GM12891 (cell line): Measurements from ENCODE around the gene ATG7.
"Not testable (repeated sequence)": the region's sequence is repeated elsewhere in the genome, so short reads cannot be mapped to it uniquely, and the experiment has no call there.

Experiments used
- DNase-seq: peaks from one replicate; pipeline ENCODE4 v3.0.0; 2011; ENCODE audit warnings: low spot score; ENCODE audit not compliant: insufficient read length
- FAIRE-seq: peaks from 2 replicates; lab custom pipeline; 2011; peaks lifted over from hg19 to GRCh38; lab: Jason Lieb, UNC
- PAX5 ChIP-seq: IDR thresholded peaks from 2 replicates; pipeline ENCODE4 v1.6.1; 2011; ENCODE audit warnings: low read length, moderate library complexity, mild to moderate bottlenecking; ENCODE audit not compliant: insufficient read depth, severe bottlenecking
- POLR2A ChIP-seq: IDR thresholded peaks from 2 replicates; pipeline ENCODE4 v1.6.1; 2011; ENCODE audit warnings: low read depth, low read length, control low read depth
- POLR2AphosphoS5 ChIP-seq: IDR thresholded peaks from 2 replicates; pipeline ENCODE4 v1.6.1; 2011; ENCODE audit warnings: low read depth, low read length, control low read depth
- POU2F2 ChIP-seq: IDR thresholded peaks from 2 replicates; pipeline ENCODE4 v1.6.1; 2011; ENCODE audit warnings: low read depth, mild to moderate bottlenecking, control low read depth, low read length, moderate library complexity
- SPI1 ChIP-seq: IDR thresholded peaks from 2 replicates; pipeline ENCODE4 v1.6.1; 2011; ENCODE audit warnings: low read depth, low read length, control low read depth
- TAF1 ChIP-seq: IDR thresholded peaks from 2 replicates; pipeline ENCODE4 v1.6.1; 2011; ENCODE audit warnings: low read depth, low read length, control low read depth

Gene ATG7

GRCh38 chr3:11447584-11448200 is 175.5 kb downstream of the ATG7 start:
- DNase-seq (no peak), FAIRE-seq (no peak)
- TF ChIP-seq PAX5 (no peak), SPI1 (no peak), POLR2A (no peak), POLR2AphosphoS5 (no peak), POU2F2 (no peak), TAF1 (no peak)

- no peak for FAIRE-seq
- DNase-seq: no peak
- TF ChIP-seq POLR2AphosphoS5: no peak
- TF ChIP-seq POU2F2: no peak
- no peak for TF ChIP-seq SPI1
- TF ChIP-seq PAX5: no peak
- no peak for TF ChIP-seq POLR2A
- TF ChIP-seq TAF1: no peak
Observed at GRCh38 chr3:11450015-11450414, 177.8 kb downstream of the ATG7 start.

GRCh38 chr3:11452312-11452711 is 180.1 kb downstream of the ATG7 start:
- no peak for DNase-seq
- FAIRE-seq: no peak
- no peak for TF ChIP-seq POLR2AphosphoS5
- no peak for TF ChIP-seq TAF1

- DNase-seq (no peak), FAIRE-seq (no peak)
- TF ChIP-seq SPI1 (no peak), TAF1 (no peak), PAX5 (no peak), POU2F2 (no peak), POLR2A (no peak), POLR2AphosphoS5 (no peak)
Observed at GRCh38 chr3:11452885-11453847, 181.0 kb downstream of the ATG7 start.

- DNase-seq: no peak
- no peak for FAIRE-seq
- TF ChIP-seq TAF1 (no peak), SPI1 (no peak), POU2F2 (no peak), PAX5 (no peak), POLR2A (no peak), POLR2AphosphoS5 (no peak)
Observed at GRCh38 chr3:11455956-11456355, 183.8 kb downstream of the ATG7 start.

DNA sequence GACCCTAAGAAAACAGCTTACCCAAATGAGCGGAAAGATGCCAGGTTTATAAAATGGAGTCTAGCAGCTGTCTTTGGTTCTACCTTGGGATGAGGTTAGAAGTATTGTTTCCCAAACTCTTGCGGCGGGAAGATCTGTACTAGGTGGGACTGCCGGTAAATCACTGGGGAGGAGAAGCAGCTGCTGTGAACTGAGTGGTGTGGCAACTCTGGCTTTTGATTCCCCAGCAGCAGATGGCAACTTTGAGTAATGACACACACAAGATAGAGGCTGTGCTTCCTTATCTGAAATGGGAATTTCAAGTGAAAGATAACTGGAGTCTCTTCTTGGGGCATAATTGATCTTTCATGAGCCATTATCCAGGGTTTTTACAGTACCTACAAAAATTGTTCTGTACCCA is 184.9 kb downstream of the ATG7 start:
- FAIRE-seq (no peak), DNase-seq (no peak)
- TF ChIP-seq TAF1 (no peak), POLR2AphosphoS5 (no peak), POLR2A (no peak), POU2F2 (no peak), SPI1 (no peak), PAX5 (no peak)

DNA sequence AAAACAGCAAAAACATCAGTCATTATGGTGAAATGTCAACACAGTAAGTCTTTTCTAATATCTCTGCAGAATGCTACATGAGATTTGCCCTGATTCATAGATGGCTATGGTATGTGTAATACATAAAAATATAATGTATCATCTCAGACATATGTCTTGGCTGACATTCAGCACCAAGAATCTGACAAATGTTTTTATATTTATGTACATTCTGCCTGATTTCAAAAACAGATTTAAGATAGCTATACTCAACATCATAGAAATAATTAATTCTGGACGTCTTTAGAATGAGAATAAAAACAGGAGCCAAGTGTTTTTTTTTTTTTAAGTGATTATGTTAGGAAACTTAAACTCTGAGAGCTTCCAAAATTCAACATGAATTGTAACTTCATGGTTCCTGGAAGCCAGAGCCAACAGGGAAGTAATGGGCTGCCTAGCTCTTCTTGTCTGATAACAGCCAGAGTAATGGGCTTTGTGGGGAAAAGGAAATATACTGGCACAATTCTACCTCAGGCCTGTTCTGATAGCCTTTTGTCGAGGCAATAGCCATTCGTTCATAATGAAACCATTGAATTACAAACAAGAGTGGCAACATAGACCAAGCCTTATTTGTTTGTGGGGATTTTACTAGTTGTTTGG is 187.1 kb downstream of the ATG7 start:
- no peak for TF ChIP-seq SPI1
- TF ChIP-seq TAF1: no peak
- no peak for TF ChIP-seq POU2F2
- no peak for TF ChIP-seq POLR2AphosphoS5
- TF ChIP-seq POLR2A: no peak
- no peak for TF ChIP-seq PAX5
- FAIRE-seq: no peak
- DNase-seq: no peak

GRCh38 chr3:11461226-11461625 is 189.0 kb downstream of the ATG7 start:
- FAIRE-seq (no peak), DNase-seq (no peak)
- no peak for TF ChIP-seq POU2F2
- TF ChIP-seq POLR2A: no peak
- no peak for TF ChIP-seq TAF1
- TF ChIP-seq POLR2AphosphoS5: no peak
- TF ChIP-seq SPI1: no peak
- TF ChIP-seq PAX5: no peak

DNA sequence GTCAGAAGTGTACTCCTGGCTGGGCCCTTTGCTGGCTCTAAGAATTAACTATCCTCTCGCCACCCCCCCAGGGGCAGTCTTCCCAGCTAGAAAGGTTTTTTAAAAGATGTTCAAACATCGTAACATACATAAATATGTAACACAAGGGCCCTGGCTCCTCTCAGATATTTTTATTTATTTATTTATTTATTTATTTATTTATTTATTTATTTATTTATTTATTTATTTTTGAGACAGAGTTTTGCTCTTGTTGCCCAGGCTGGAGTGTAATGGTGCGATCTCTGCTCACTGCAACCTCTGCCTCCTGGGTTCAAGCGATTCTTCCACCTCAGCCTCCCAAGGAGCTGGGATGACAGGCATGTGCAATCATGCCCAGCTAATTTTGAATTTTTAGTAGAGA is 190.5 kb downstream of the ATG7 start:
- not testable (repeated sequence) for DNase-seq, FAIRE-seq
